ENCODE measurements around the gene SPACA7.

DNA sequence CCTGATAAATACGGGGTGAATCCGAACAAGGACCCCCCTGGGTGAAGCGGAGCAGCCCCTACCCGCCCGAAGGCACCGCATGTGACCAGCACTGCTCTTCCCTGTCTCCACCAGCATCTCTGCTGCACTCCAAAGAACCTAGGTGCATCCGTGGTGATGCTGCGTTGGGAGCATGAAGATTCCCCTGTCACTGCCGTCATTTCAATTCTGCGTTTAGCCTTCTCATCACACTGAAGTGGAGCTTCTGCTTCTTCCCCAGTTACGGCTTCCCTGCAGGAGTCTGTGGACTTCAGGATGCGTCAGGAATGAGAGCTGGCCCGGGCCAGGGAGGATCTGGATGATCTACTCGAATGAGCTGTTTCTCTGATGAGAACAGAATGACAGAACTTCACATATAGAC is 47.9 kb downstream of the SPACA7 start:
- TF ChIP-seq CTCF (IDR thresholded peaks at IDR 0.05; ENCODE audit: insufficient read depth, low read length, poor library complexity, severe bottlenecking) (no peak), EZH2phosphoT487 (conservative IDR thresholded peaks at IDR 0.05; ENCODE audit: low read length) (no peak)

Data from SU-DHL-6 (cell line).